Cerebellar cortex (tissue), 1 donor: ENCODE measurements around the gene EIF1AD.
"Not testable (repeated sequence)": the region's sequence is repeated elsewhere in the genome, so short reads cannot be mapped to it uniquely, and the experiment has no call there.

Source experiments
- DNase-seq: peaks from one replicate; pipeline ENCODE4 v3.0.0-alpha.2; 2015; ENCODE audit warnings: low spot score

The EIF1AD gene

GRCh38 chr11:66001942-66002647 is at the start of gene EIF1AD, which contains the start of gene BANF1:
TSS of gene EIF1AD (minus strand) at chr11:66002157. CDS start at chr11:66000389, 1,768 bp downstream.
TSS of gene BANF1 (plus strand) at chr11:66002503. CDS start at chr11:66003251, 748 bp downstream.
- DNase-seq: peak; percentile 98

- DNase-seq: no peak
Measured at GRCh38 chr11:66051371-66051765, 49.4 kb upstream of the EIF1AD start.

DNA sequence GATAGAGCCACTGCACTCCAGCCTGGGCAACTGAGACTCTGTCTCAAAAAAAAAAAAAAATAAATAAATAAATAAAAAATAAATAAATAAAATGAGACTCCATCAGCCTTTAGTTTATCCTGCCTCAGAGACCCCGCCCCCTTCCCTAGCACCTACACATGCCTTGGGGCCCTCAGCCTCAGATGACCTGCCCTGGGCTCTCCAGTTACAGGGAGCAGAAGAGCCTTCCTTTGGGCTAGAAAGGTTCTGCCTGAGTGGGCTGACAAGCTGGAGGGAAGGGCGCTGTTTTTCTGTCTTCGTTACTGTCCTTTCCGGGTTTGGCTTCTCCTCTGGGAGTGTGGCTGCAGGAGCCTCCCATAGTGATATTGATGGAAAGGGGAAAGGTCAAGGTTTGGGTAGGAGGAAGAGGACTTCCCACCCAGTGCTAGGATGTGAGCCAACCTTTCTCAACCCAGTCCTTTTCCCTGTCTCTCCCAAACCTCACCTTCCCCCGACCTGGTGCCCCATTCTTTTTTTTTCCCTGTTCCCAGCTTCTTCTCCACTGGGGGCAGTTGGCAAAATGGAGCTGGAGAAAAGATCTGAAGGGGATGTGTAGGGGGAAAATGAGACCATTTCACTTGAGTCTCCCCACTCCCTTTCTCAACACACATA is 48.7 kb upstream of the EIF1AD start:
- DNase-seq: no peak

DNA sequence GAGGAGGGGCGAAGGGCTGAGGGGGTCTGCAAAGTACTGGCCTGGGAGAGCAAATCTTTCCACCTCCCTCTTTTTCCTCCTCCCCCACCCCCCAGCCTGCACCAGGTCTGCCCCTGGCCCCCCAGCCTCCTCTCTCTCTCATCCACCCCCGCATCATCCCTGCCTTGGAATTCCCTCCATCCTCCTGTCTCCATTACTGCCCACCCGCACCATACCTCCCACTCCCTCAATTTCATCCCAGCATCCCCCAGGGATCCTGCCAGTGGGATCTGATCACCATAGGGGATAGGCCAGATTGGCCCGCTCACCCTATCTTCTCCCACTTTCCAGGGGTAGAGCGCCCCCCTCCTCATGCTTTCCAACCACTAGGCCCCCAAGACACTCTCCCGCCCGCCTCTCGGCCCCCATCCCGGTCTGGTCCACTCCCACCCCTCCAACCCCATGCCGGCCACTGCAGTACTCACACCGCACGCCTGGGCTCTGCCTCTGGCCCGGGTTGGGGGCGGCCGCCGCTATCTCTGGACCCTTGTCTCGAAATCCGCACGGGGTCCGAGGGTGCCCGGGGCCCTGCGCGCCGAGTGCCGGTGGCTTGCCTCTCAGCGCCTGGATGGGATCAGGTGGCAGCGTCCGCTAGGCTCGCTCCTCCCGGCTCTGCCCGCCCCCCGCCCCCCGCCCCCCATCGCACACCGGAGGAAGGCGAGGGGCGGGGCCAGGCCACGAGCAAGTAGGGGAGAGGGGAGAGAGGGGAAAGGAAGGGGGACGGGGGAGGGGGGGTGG is 46.8 kb upstream of the EIF1AD start, which contains the start of gene GAL3ST3:
GAL3ST3 (minus strand) TSS at position 615 of the 777 bp plus-strand sequence. CDS start 3,746 bp downstream, outside the sequence.
- no peak for DNase-seq

GRCh38 chr11:66047541-66048365 is 45.8 kb upstream of the EIF1AD start:
- peak; percentile 53 for DNase-seq

- DNase-seq: no peak
Measured at GRCh38 chr11:66046901-66047300, 44.9 kb upstream of the EIF1AD start.

GRCh38 chr11:66045177-66045639 is 43.3 kb upstream of the EIF1AD start:
- peak; percentile 74 for DNase-seq

GRCh38 chr11:66044757-66045156 is 42.8 kb upstream of the EIF1AD start:
- DNase-seq: no peak

DNA sequence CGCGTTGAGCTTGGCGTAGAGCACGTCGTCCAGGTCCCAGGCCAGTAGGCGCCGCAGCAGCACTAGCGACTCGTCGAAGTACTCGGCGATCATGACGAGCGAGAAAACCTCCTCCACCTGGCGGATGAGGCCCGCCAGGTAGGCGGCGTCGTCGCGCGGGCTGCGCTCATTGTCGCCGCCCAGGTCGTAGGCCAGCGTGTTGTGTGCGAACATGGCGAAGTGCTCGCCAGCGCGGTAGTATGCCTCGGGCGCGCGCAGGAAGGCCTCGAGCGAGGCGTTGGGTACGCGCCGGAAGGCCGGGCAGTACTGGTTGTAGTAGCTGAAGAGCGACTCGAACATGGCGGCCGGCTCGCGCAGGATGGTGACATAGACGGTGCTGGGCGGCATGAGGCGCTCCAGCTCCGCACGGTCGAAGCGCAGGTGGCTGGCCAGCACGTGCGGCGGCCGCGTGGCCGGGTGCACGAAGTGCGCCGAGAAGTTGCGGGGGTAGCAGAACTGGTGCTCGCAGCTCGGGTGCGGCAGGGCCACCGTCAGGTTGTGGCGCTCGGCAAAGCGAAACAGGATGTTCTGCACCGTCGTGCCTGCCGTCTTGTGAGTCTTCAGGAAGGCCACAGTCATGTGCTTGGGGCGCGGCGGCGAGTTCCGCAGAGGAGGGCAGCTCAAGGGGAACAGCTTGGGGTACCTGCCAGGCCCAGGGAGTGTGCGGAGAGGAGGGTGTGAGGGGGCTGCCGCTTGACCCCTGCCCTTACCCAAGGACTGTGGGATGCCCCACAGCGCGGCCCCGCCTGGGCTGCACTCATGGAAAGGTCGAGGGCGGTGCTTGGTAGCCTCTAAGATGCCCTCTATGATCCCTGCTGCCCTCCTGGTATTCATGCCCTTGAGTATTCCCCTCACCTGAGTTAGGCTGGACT is 41.3 kb upstream of the EIF1AD start:
- no peak for DNase-seq

DNA sequence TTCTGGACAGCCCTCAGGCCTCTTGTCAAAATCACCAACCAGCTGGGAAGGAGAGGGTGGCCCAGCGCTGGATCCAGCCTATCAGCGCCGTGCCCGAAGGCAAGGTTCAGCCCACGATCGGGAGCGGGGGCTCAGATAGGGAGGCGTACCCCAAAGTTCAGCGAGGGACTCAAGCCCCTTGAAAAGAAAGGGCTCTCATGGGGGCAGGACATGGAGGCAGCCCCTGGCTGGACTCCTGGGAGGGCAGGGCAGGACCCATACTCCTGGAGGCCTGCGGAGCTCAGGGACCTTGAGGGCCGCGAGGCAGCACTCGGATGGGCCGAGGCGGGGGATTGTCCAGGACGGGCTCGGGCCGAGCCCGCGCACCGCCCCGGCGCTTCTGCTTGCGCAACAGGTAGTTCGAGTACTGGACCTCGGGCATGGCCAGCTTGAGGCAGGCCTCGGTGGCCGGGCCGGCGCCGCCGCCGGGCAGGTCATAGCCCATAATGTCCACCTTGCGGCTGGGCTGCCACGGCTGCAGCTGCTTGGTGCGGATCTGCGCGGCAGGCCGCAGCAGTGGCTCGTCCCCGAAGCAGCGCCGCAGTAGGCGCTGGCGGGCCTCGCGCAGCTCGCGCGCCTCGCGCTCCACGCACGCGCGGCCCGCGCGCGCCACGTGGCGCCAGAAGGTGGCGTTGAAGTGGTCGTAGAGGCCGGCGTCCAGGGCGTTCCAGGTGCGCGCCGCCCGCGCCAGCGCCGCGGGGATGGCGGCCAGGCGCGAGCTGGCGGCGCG is 40.5 kb upstream of the EIF1AD start:
- DNase-seq: no peak

DNA sequence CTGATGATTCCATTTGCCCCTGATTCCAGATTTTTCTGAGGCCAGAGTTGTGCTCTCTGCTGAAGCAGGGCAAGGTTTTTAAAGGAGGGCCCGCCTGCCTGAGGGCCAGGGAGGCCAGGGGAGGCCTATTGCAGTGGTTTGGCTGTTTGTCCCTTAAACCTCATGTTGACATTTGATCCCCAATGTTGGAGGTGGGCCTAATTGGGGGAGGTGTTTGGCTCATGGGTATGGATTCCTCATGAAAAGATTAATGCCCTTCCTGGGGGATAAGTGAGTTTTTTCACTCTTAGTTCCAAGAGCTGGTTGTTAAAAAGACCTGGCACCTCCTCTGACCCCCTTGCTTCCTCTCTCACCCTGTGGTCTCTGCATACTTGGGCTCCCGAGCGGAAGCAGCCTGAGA is 37.8 kb upstream of the EIF1AD start:
- no peak for DNase-seq

GRCh38 chr11:66037327-66037726 is 35.4 kb upstream of the EIF1AD start:
- no peak for DNase-seq

GRCh38 chr11:66036334-66036710 is 34.4 kb upstream of the EIF1AD start:
- no peak for DNase-seq

DNA sequence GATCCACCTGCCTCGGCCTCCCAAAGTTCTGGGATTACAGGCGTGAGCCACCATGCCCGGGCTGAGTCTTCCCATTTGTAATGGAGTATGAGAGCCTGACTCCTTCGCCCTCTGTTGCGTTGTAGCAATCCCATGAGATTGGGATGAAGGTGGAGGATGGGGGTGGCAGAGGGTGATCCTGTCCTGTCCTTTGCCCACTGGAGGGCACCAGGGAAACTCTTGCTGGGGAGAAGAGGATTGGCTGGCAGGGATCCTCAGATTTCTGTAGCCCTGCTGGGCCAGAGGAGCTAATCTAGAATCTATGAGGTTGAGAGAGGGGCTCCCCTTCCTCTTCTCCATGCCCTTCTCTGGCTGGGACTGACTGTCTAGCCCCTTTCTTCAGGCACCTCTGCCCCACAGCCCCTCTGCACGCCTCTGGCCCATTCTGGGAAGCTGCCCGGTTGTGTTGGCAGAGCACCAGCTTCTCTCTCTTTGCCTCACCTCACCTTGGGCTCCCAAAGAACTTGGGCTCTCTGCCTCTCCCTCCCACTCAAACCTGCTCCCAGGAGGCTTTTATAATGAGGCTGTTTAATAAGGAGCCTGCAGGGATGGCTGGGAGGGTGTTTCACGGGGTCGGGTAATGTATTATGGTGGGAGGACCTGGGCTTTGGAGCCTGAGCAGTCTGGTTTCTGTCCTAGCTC is 33.8 kb upstream of the EIF1AD start:
- DNase-seq: no peak

GRCh38 chr11:66032957-66033735 is 31.2 kb upstream of the EIF1AD start:
- no peak for DNase-seq

- DNase-seq: no peak
Measured at GRCh38 chr11:66026017-66026529, 24.1 kb upstream of the EIF1AD start, which contains the start of gene CATSPER1. TSS of gene CATSPER1 (minus strand) at chr11:66026479. CDS start at chr11:66026379, 100 bp downstream.

GRCh38 chr11:66023186-66023440 is 21.2 kb upstream of the EIF1AD start:
- DNase-seq: not testable (repeated sequence)
